ENCODE data around the gene C12orf43.

DNA sequence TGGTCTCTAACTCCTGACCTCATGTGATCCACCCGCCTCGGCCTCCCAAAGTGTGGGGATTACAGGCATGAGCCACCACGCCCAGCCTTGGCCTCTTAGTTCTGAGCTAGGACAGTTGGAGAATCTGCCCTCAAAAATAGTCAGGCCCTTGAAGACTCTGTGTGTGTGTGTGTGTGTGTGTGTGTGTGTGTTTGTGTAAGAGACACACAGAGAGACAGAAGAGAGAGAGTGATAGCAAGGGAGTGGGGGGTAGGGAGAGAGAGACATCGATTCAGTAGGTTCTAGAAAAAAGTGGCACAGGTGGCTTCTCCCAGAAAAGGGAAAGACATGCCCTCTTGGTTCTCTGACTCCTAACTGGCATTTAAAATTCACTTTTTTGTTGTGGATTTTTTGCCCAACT is 32.5 kb downstream of the C12orf43 start:
- TF ChIP-seq POLR2A (IDR thresholded peaks at IDR 0.05): no peak
- TF ChIP-seq, protein P1, sequence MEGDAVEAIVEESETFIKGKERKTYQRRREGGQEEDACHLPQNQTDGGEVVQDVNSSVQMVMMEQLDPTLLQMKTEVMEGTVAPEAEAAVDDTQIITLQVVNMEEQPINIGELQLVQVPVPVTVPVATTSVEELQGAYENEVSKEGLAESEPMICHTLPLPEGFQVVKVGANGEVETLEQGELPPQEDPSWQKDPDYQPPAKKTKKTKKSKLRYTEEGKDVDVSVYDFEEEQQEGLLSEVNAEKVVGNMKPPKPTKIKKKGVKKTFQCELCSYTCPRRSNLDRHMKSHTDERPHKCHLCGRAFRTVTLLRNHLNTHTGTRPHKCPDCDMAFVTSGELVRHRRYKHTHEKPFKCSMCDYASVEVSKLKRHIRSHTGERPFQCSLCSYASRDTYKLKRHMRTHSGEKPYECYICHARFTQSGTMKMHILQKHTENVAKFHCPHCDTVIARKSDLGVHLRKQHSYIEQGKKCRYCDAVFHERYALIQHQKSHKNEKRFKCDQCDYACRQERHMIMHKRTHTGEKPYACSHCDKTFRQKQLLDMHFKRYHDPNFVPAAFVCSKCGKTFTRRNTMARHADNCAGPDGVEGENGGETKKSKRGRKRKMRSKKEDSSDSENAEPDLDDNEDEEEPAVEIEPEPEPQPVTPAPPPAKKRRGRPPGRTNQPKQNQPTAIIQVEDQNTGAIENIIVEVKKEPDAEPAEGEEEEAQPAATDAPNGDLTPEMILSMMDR (IDR thresholded peaks at IDR 0.05): no peak
